HK-2 (cell line): ENCODE data around the gene BACH1.
A peak's percentile ranks its signal among the peaks of the same experiment; 100 is the strongest.

Experiments
- DNase-seq: peaks from one replicate; pipeline ENCODE4 v3.0.0-alpha.2; 2018; ENCODE audit not compliant: unreplicated experiment

BACH1 gene

DNA sequence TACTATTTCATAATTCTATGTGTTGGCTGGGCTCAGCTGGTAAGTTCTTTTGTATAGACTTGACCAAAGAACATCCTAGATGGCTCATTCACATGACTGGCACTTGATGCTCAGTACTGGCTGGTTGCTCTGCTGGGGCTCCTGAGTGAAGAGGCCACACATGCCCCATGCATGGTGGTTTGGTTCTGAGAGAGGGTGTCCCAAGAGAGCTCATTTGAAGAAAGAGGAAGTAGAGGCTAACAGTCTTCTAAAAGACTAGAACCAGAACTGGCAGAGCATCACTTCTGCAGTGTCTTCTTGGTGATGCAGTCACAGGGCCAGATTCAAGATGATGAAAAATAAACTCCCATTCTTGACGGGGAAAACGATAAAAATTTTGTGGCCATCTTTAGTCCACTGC, 5.2 kb upstream of the BACH1 start:
- DNase-seq = no peak

DNA sequence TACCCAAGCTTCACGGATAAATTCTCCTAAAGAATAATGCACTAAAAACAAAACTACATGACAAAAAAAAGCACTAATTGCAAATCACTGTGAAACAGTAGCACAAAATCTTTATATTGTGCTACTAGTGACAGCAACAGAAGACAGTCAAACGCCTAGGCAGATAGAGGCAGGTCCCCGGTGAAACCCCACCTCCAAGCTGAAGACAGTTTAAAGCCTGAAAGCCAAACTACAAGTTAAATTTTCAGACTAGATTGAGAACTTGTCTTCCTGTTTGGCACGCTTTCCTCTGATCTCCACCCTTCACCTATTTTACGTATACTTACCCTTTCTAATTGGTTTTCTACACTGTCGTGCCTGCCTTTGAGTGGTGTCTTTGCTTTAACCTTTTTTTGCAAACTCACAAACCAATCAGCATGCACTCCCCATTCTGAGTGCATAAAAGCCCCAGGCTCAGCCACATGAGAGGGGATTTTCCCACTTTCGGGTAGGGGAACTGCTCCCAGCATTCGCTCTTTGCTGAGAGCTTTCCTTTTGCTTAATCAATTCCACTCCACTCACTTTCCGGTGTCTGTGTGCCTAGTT, 3.6 kb upstream of the BACH1 start:
- DNase-seq = no peak

DNA sequence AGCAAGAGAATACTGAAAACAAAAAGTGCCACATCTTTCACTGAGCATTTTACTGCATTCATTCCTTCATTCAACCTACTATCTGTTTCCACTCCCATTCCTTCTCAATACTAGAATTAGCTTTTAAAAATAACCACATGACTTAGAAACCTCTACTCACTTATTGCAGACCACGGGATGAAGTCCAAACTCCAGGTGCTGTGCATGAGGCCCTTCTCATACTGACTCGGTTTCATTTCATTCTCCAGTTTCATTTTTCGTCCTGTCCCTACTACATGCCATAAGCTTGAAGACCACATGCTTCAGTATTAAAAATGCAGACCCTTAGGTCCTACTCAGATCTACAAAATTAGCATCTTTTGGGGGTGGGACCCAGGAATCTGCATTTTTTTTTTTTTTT, 2.3 kb upstream of the BACH1 start:
- no peak for DNase-seq

DNA sequence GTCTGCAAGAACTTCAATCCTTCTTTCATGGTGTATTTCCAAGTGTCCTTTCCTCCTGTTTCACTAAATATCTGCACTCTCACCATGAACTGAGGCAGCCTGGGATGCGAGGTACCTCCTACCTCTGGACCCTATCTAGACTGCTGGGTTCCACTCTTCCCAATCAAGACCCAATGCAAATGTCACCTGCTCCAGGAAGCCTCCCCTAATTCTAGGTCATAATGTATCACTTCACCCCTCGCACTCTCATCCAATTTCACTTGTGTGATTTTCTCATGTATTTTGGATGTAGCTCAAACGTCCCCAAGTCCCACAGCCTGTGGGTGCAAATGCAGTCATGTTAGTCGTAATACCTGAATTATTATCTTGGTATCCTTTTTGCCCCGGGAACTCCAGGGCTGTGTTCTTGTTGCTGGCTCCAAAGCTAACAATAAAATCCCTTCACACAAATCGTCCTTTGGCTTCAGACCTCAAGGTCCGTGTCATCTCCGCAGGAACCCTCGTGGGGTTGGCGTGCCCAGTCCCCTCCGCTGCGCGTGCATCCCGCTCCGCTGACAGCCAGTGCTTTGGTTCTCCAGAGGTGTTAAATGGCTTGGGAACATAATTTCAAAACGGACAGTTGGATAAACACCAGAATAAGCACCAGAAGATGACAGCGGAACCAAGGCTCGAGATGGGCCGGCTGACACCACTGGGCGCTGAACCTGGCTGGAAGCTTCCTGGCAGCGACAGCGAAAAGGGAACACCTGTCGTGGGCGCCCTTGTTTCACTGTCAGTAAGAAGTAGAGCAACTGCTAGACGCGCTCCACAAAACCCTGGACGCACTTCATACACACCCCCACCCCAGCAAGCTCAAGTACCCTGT, 1.0 kb upstream of the BACH1 start:
- no peak for DNase-seq

DNA sequence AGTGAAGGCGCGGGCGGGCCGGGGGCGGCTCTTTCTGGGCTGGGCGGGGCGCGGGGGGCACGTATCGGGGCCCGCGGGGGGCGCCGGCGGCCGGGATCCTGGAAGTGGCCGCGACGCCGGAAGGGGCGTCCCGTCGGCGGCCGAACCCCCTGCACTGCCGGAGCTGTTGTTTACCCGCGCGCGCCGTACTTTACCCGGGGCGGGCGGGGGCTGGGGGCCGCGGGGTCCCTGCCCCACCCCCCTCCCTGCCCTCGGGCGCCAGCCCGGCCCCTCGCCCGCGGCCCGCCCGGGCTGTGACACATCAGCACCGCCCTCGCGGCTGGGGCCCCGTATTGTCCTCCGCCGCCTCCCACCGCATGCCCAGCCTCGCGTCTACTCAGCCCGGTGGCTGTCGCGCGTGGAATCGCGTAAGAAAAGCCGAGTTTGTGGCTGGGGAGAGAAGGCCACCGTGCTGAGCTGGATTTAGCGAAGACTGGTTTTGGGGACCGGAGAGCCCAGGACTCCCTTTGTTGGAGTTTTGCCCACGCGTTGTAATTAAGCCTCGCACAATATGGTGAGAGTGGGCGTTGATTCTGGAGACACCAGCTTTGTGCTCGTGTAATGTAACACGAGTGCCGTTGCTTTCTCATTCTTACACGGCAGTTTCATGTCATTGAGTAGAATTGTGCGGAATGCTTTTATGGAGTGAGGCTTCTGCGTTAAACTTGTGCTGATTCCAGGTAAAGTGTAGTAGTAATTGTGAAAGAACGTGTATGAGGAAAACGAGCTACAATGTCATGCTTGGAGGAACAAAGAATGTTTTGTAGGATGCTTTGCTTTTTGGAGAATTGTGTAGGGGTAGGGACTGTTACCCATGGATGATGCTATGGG, 559 bp downstream of the BACH1 start:
- peak; percentile 52 for DNase-seq

DNA sequence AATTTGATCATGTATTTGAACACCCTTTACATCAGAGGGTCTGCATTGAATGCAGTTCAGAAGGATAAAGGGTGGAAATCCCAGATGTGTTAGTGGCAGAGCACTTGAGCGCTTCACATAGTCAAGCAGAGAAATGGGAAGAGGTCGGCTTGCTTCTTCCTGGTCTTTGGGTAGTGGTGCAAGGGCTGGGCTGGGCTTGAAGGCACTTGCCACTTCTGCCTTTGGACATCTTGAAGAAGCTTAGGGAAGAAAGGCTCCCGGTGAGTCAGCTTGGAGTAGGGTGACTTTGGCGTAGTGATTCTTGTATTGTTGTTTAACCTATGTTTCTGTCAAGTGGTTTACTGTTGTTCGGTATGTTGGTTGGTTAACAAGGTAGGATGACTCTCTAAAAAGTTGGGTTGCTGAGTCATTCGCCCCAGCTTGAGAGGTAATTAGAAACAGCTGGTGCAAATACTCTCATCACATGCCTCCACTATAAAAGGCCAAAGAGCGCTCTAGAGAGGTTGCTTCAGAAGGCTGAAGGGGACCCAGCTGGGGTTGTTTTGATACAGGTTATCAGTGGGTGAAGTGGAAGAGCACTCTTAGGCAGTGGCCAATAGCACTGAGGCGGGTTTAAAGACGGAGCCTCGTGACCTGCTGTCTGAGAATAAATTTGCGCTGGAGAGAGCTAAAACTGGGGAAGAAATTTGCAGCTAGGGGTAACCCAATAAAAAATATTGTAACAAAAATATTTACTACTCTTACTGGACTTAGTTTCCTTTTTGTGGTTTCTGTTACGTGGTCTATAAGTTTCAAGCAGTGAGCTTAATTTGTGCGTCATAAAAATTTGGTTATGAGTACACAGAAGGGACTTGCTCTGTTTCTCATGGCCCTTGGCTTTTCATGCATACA, 1.4 kb downstream of the BACH1 start:
- DNase-seq = peak; percentile 33

DNA sequence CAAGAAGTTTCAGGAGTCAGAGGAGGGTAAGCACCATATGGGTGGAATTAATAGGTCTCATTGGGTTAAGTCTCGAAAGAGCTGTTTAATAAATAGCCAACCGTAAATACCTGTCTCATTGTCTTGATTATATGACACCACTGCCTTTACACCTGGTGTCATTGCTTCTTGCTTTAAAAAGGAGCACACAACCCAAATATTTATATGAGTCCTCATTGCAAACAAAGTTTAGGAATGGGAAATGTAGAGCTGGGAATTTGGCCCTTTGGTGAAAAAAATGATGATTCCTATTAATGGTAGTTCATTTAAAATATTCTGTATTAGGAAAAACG, 2.1 kb downstream of the BACH1 start:
- no peak for DNase-seq

DNA sequence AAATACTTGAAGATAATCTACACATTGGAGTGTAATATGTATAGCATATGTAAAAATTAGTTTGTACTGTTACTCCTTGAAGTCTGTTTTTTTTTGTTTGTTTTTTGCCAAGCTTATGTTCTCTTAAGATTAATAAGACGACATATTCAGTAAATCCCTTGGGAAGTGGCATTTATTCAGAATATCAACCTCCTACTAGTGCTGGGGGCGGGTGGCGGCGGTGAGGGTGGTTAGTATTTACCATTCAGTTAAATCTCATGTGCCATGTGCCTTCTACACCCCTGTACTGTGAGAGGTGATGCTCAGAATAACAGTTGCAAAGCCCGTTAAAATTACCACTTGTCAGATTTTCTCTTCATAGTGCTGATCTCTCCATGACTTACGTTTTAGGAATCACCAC, 3.0 kb downstream of the BACH1 start:
- DNase-seq = no peak

DNA sequence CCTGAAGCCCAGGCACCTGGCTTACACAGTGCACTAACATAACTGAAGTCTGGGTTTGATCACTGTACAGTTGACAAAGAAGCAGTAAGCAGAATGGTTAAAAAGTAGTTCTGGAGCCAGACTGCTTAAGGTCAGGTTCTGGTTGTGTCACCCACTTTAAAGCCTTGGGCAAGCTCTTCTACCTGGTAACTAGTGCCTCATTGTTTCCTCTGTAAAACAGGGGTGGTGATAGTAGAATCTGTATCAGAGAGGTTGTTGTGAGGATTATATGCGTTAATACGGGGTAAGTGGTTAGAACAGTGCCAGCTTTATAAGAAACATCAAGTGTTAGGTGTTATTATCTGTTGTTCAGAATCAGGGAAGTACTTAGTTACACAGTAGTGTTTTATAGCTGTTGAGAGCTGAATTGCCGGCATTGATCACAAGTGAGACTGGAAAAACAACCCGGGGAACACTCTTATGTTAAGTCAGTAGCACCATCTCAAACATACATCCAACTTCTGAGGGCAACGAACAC, 3.7 kb downstream of the BACH1 start:
- no peak for DNase-seq

DNA sequence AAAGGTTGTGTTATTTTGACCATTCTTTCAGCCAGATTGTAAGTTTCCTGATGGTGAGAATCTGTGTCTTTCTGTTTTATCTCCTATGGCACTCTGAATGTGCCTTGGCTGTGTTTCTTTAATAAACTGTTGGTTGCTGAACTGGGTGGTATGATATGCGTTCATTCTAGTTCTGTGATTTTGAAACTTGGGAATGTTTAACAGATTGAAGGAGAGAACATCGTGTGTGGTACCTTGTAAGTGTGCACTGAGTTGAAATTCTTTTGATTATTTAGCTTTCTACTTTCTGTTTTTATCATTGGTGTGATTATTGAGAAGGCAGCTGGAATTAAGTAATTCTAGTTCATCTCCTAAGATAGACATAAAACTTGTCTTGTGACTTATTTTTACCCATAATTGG, 4.6 kb downstream of the BACH1 start:
- no peak for DNase-seq

DNA sequence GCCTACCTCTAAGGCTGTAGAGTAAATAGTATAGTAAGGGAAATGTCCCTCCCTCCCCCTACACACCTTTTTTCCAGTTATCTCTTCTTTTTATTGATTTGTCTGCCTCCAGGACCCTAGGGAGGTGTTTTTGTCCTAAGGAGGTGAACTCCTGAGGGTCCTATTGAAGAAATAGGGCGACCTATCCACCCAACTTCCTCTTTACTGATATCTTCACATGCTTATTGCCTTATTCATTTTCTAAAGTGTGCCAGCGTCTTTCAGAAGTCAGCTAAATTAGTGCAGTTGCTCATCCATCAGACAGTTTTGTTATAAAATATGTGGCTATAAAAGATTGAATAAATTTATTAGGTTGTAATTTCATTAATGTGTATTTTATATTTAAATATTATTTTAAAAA, 5.9 kb downstream of the BACH1 start:
- DNase-seq = no peak

DNA sequence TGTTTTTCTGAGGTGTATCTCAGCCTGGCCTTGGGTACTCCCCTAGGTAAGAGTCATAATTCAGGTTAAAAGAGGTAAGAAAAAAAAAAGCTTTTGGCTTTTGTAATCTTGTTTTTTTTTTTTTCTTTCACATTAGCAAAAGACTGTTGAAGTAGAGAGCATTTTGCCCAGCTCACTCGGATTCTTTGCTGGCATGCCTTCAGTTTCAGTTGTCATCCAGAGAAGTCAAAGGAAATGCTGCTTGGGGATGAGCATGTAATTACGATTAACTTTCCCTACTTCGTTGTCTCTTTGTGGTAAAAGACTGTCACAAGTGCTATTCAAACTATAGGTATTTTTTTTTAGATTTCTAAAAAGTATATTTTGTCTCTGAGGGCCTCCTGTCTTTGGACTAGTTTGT, 6.3 kb downstream of the BACH1 start:
- no peak for DNase-seq

DNA sequence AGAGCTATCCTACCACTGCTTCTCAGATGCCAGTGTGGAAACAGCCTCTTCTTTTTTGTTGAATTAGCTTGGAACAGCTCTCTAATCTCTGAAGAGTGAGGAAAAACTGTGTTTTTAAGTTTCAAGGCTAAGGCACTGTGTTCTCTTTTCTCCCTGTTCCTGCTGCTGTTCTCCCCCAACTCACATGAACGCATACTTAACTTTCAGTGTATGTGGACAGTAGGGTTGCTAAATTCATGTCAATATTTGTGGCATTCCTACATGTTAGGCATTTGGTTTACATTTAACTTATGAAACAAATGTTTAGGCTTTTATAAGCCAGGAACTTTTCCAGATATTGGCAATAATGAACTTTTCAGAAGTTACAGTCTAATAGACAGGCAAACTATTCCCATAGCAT, 6.8 kb downstream of the BACH1 start:
- DNase-seq = no peak

DNA sequence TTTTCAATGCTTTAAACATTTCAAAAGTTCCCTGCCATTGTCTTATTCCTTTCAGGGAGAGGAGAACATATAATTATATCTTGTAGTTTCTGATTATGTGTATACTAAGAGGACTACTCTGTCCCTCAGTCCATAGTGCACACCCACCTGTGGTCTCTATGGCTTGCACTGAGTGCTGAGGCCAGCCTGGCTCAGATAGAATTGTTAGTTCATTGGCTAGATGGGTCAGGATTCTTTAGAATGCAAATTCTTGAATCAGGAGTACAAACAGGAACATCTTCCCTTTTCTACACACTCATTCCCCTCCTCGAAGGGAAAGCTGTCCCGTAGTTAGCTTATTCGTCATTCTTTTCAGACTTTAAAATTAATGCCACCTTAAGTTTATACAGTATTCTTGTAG, 8.2 kb downstream of the BACH1 start:
- no peak for DNase-seq

DNA sequence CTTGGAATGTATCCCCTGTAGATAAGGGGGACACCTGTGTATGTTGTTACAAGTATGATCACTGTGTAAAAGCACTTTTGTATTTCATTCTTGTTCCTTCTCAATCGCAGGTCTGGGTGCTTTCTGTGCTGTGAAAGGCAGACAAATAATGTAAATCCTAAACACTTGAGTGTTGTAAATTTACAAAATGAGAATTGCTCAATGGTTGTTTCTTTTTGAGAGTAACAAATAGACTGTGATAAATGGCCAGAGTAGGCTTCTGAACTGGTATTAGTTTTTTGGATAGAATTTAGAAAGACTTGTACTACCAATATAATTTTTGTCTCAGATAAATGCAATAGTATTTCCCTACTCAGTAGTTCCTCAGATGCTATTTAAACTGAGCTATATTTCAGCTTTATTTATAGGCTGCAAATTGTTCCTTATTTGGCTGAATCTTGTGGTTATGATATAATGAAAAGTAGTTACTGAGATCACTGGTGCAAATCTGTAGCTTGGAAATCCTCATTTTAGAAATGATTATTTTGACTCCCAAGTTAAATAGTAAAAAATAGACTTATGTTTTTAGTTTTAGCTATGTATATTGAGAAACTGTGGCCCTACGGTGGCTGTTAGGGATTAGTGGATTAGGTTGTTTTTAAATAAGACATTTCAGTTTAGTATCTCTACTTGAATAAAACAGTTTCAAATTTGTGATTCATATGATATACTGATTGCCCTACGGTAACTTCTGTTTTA, 9.2 kb downstream of the BACH1 start:
- DNase-seq = no peak

DNA sequence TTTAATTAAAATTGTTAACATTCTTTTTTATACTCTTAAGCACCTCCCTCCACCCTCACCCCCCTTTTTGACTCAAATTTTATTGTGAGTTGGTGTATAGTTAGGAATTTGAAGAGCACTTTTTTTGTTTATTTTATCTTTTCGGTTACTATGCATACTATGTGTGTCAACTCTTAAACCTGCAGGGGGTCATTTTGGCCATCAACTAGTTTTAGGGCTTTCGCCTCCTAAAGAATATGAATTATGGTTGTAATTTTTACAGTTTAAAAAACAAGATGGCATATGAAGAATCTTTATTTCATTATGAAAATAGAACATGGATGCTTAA, 9.7 kb downstream of the BACH1 start:
- no peak for DNase-seq

DNA sequence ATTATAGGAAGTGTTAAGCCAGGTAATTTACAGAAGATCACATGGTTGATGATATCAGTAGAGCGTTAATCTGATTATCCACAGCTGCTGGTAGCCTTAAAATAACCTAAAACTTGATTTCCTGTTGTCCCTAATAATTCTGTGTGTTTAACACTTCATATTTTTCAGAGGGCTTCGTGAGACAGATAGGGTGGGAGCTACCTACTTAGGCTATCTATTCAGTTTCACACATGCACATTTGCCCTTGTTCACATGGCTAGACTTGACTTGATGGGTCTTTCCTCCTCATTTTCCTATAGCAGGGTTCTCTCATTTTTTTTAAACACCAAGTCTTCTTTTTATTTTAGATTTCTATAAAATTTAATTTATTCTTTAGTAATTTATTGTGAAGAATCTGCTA, 11.0 kb downstream of the BACH1 start:
- DNase-seq = no peak

DNA sequence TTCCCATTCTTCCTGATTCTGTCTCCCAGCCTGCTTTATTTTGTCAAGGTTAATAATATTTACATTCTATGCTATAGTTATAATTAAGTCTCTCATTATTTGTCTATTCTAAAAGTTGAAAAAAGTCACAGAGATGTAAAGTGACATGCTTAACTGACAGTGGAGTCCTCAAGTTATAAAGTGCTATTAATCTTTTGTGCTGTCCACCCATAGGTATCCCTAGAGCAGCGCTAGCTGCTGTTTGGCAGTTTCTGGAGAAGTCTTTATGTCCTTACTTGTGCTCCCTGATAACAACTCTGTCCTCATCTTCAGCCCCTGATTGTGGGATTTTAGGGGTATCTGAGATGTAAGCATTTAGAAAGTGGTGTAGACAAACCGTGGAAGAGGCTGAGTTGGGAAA, 13.1 kb downstream of the BACH1 start:
- no peak for DNase-seq

DNA sequence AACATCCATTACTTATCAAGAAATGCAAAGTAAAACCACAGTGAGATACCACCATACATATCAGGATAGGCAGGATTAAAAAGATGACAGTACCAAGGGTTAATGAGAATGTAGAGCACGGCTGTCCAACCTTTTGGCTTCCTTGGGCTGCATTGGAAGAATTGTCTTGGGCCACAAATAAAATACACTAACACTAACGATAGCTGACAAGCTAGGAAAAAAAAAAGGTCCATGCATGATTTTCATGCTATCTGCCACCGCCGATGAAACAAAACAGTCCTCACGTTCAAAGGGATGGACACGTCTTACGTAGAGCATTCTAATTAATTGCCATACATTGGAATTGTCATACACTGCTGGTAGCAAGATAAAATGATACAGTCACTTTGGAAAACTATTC, 14.3 kb downstream of the BACH1 start:
- DNase-seq = no peak

DNA sequence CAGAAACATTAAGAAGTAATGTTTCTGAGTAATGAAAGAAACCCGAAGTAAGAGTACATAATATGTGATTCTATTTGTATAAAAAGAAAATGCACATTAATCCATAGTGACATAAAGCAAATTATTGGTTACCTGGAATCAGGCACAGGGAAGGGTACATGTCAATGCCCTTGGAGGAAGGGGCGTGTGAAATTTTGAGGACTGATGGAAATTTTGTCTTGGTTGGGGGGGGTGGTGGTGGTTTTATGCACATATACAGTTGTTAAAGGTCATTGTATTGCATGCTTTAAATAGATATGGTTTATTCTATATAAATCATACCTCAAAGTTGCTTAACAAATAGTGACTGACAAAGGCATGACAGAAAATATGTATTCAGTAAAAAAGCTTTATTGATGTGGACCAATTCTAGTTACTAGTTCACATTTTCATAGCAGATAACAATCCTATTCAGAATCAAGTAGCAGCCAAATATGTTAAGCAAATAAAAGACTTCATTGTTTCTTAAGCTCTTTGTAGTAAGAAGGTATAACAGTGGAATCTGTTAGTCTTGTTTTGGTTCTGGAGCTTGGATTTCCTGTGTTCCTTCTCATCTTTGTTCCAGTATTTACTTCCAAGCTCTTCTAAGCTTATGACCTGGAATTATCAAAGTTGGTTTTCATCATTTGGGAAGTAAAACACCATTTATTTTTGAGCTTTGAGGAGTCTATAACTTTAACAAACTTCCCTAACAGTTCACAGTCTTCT, 15.1 kb downstream of the BACH1 start:
- DNase-seq = no peak
